Stimulated activated CD4-positive, alpha-beta T cell treated with anti-CD3 and anti-CD28 coated beads, TNF-alpha, amount 100 ng/mL, for 24 hours (primary cell): ENCODE results near the gene TXNDC9.
"Not testable (repeated sequence)": the region's sequence is repeated elsewhere in the genome, so short reads cannot be mapped to it uniquely, and the experiment has no call there.

Experiments used
- DNase-seq, 3 experiments: peaks; one replicate each; pipeline ENCODE4 v3.0.0-alpha.2; 2020; ENCODE audit warnings: low read depth in 3 of 3

Gene TXNDC9

GRCh38 chr2:99325384-99325783 is 10.7 kb downstream of the TXNDC9 start:
- no peak for DNase-seq

- not testable (repeated sequence) for DNase-seq
Observed at GRCh38 chr2:99317873-99318200, 18.3 kb downstream of the TXNDC9 start.

DNA sequence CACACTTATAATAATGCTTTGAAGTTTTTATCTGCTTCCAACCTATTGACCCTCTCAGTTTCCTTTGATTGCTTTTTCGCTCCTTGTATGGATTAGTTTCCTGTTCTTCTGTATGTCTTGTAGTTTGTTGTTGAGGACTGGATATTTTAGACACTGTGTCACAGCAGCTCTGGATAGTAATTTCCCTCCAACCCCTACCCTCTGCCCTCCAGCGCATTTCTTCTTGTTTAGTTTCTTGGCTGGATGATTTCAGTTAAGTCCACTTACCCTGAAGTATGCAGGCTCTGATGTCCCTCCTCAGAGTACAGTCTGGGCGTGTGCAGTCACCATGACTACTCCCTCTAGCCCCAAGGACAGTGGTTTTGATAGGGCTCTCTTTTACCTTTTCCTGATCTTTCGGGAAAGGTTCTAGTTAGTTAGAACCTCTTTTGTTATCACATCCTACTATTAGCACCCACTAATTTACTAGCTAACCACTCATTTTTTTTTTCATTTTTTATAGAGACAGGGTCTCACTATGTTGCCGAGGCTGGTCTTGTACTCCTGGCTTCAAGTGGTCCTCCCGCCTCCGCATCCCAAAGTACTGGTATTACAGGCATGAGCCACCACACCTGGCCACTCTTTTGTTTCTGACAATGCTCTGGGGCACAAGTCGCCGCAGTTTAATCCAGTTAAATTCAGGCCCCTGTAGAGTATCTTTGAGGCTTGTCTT is 18.8 kb downstream of the TXNDC9 start:
- DNase-seq, result no peak

GRCh38 chr2:99301097-99301496 is 35.0 kb downstream of the TXNDC9 start, which contains the start of gene LYG1:
TSS of gene LYG1 (minus strand) at chr2:99301197. CDS start at chr2:99295670, 5,527 bp downstream.
- not testable (repeated sequence) for DNase-seq

GRCh38 chr2:99299580-99299979 is 36.6 kb downstream of the TXNDC9 start:
- DNase-seq, result no peak

DNA sequence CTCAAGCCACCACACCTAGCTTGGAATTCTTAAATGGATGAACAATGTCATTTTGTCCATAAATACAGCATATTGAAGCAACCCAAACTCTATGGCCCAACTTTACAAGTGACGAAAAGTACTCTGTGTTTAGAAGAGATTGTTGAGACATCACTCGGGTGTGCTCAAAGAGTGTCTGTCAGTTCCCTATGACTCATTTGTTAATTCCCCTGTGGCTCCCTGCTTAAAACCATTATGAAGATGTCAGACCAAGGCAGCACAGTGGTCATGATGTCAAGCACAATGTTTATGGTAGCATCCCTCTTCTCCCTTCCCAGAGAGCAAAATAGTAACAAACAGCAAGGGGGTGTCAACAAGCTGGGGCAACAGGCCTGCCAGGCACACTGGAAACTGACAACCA is 38.1 kb downstream of the TXNDC9 start:
- DNase-seq, result no peak

- DNase-seq, result no peak
Observed at GRCh38 chr2:99285526-99285925, 50.6 kb downstream of the TXNDC9 start.

DNA sequence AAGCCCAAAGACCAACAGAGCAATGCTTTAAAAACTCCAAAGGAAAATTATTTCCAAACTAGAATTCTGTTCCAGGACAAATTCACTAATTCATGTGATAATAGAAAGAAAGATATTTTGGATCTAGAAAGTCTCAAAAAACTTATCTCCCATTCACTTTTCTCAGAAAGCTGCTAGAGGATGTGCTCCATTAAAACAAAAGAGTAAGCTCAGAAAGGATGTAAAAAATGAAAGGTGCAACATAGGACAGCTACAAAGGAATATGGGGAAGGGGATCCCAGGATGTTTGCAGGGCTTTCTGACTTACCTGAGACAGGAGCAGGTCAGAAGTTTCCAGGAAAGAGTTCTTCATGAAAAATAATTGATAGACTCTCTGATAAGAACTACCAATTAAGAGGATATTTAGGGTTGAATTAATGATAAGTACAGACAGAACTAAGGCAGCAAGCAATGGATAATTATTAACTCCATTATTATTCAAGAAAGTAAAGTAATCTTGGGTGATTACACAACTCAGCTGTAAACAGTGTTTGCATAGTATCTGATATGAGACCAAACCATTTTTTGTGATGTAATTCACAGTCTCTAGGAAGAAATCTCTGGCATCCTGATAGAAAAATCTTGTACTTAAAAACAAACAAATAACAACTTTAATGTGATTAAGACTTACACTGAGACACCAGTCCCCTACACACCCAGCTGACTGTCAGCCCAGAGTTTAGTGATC is 56.0 kb downstream of the TXNDC9 start:
- no peak for DNase-seq

DNA sequence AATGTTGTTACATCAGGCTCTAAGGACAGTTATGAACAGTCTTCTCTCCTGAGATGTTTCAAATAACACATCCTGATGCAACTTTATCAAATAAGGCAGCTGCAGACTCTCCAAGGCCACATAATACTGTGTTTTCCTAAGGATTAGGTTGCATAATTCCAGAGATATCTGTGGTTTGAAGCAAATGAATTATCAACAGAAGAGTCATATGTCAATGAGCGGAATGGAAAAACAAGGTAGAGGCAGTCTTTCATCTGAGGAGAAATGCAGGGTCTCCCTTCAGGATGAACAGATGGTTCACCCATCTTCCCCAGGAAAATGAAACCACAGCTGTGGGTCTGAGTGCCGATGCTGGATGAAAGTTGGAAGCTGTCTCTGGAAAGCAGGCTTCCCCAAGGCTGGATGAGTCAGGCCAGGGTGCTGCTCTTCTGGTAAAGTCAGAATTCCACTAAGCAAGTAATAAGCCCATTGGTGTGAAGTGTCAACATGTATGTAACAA is 57.3 kb downstream of the TXNDC9 start:
- no peak for DNase-seq

DNA sequence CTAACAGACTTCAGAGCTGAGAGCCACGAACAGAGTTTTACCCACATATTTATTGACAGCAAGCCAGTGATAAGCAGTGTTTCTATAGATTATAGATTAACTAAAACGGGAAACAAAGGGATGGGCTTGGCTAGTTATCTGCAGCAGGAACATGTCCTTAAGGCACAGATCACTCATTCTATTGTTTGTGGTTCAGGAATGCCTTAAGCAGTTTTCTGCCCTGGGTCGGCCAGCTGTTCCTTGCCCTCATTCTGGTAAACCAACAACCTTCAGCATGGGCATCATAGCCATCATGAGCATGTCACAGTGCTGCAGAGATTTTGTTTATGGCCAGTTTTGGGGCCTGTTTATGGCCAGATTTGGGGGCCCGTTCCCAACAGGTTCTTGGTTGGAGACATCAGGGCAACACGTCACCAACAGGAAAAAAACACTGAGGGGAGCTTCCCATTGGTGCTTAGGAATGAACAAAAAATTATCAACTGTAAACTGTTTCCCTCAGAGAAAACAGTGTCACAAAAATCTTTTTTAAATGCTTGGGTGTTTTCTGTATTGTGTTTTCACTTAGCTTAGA is 57.9 kb downstream of the TXNDC9 start:
- not testable (repeated sequence) for DNase-seq

GRCh38 chr2:99275882-99276281 is 60.3 kb downstream of the TXNDC9 start:
- no peak for DNase-seq
